H9 (cell line): ENCODE data around the gene THRB. TPM values are rescaled to one million over a fixed set of nuclear protein-coding genes. Genes with fewer than 3 reads are reported as not detected.

ENCODE experiments used
- DNase-seq: peaks from one replicate; pipeline ENCODE4 v3.0.0-alpha.2; 2017
- H2AFZ ChIP-seq: one replicate; pipeline ENCODE4 v1.6.1; 2013; ENCODE audit warnings: mild to moderate bottlenecking, low read length, control low read depth, moderate library complexity
- H2AK5ac ChIP-seq: 2 replicates; pipeline ENCODE4 v1.6.1; 2013; ENCODE audit warnings: low read length, control low read depth, mixed read lengths; ENCODE audit not compliant: insufficient read length
- H2BK120ac ChIP-seq: one replicate; pipeline ENCODE4 v1.6.1; 2013; ENCODE audit warnings: low read depth, mild to moderate bottlenecking, low read length, control low read depth, inconsistent platforms; ENCODE audit not compliant: poor library complexity, severe bottlenecking
- H2BK12ac ChIP-seq: 2 replicates; pipeline ENCODE4 v1.6.1; 2013; ENCODE audit warnings: low read length, control low read depth, mixed read lengths, low read depth; ENCODE audit not compliant: insufficient read length
- H2BK15ac ChIP-seq: 2 replicates; pipeline ENCODE4 v1.6.1; 2013; ENCODE audit warnings: low read depth, low read length, control low read depth
- H2BK20ac ChIP-seq: one replicate; pipeline ENCODE4 v1.6.1; 2013; ENCODE audit warnings: low read depth, mild to moderate bottlenecking, low read length, control low read depth, inconsistent platforms; ENCODE audit not compliant: poor library complexity, severe bottlenecking
- H2BK5ac ChIP-seq: 2 replicates; pipeline ENCODE4 v1.6.1; 2013; ENCODE audit warnings: low read length, control low read depth, mixed read lengths; ENCODE audit not compliant: insufficient read length
- H3K14ac ChIP-seq: 2 replicates; pipeline ENCODE4 v1.6.1; 2013; ENCODE audit warnings: low read length, control low read depth; ENCODE audit not compliant: insufficient read depth
- H3K18ac ChIP-seq: 2 replicates; pipeline ENCODE4 v1.6.1; 2013; ENCODE audit warnings: low read depth, mild to moderate bottlenecking, mixed read lengths, low read length, control low read depth; ENCODE audit not compliant: insufficient read length
- H3K23ac ChIP-seq: 2 replicates; pipeline ENCODE4 v1.6.1; 2013; ENCODE audit warnings: low read length, control low read depth, mixed read lengths, low read depth; ENCODE audit not compliant: insufficient read length
- H3K23me2 ChIP-seq: 2 replicates; pipeline ENCODE4 v1.6.1; 2013; ENCODE audit warnings: low read depth, mild to moderate bottlenecking, mixed read lengths, low read length, control low read depth; ENCODE audit not compliant: insufficient read length, poor library complexity, severe bottlenecking
- H3K27ac ChIP-seq: 2 replicates; pipeline ENCODE4 v1.5.1; 2013; ENCODE audit warnings: low read length, control low read depth, mixed read lengths, low read depth; ENCODE audit not compliant: insufficient read length
- H3K27me3 ChIP-seq: 2 replicates; pipeline ENCODE4 v1.6.1; 2013; ENCODE audit warnings: low read length, control low read depth, inconsistent platforms; ENCODE audit not compliant: insufficient read depth
- H3K4ac ChIP-seq: 2 replicates; pipeline ENCODE4 v1.6.1; 2013; ENCODE audit warnings: low read depth, mild to moderate bottlenecking, control low read depth, inconsistent platforms, low read length, moderate library complexity
- H3K4me1 ChIP-seq: 2 replicates; pipeline ENCODE4 v1.6.1; 2013; ENCODE audit warnings: low read length, control low read depth, inconsistent platforms; ENCODE audit not compliant: insufficient read depth
- H3K4me2 ChIP-seq: 2 replicates; pipeline ENCODE4 v1.6.1; 2013; ENCODE audit warnings: low read length, control low read depth, mixed read lengths; ENCODE audit not compliant: insufficient read length, insufficient read depth
- H3K56ac ChIP-seq: 2 replicates; pipeline ENCODE4 v1.6.1; 2013; ENCODE audit warnings: low read depth, mild to moderate bottlenecking, mixed read lengths, low read length, control low read depth; ENCODE audit not compliant: insufficient read length
- H3K79me1 ChIP-seq: 2 replicates; pipeline ENCODE4 v1.6.1; 2013; ENCODE audit warnings: low read depth, mild to moderate bottlenecking, moderate library complexity, low read length, control low read depth, inconsistent platforms; ENCODE audit not compliant: insufficient read depth, poor library complexity, severe bottlenecking
- H3K79me2 ChIP-seq: 2 replicates; pipeline ENCODE4 v1.6.1; 2013; ENCODE audit warnings: low read length, control low read depth, inconsistent platforms; ENCODE audit not compliant: insufficient read depth
- H3K9ac ChIP-seq: 2 replicates; pipeline ENCODE4 v1.6.1; 2013; ENCODE audit warnings: low read length, control low read depth, mixed read lengths; ENCODE audit not compliant: insufficient read length; ENCODE audit errors: extremely low read depth
- H3K9me3 ChIP-seq: one replicate; pipeline ENCODE4 v1.6.1; 2013; ENCODE audit warnings: low read depth, low read length, inconsistent platforms; ENCODE audit not compliant: control insufficient read depth
- H3T11ph ChIP-seq: one replicate; pipeline ENCODE4 v1.6.1; 2013; ENCODE audit warnings: mild to moderate bottlenecking, low read length, control low read depth, inconsistent platforms
- H4K20me1 ChIP-seq: one replicate; pipeline ENCODE4 v1.6.1; 2013; ENCODE audit not compliant: control insufficient read depth, insufficient read length, insufficient read depth
- H4K5ac ChIP-seq: 2 replicates; pipeline ENCODE4 v1.6.1; 2013; ENCODE audit warnings: low read depth, mild to moderate bottlenecking, mixed read lengths, low read length, control low read depth; ENCODE audit not compliant: insufficient read length
- H4K8ac ChIP-seq: replicated peaks from 2 replicates; pipeline ENCODE4 v1.6.1; 2013; ENCODE audit warnings: low read length, control low read depth, mixed read lengths, low read depth; ENCODE audit not compliant: insufficient read length
- H4K91ac ChIP-seq: 2 replicates; pipeline ENCODE4 v1.6.1; 2013; ENCODE audit warnings: low read depth, mild to moderate bottlenecking, moderate library complexity, mixed read lengths, low read length, control low read depth; ENCODE audit not compliant: insufficient read length
- H3K27ac Mint-ChIP-seq, 3 experiments: 2 replicates in 2 of 3; 3 replicates in 1 of 3; pipeline ENCODE4 v1.8.0; 2020 to 2021; ENCODE audit warnings: mixed read lengths in 3 of 3, mild to moderate bottlenecking in 1 of 3, moderate library complexity in 1 of 3
- H3K27me3 Mint-ChIP-seq: 2 replicates; pipeline ENCODE4 v1.8.0; 2021; ENCODE audit warnings: low read depth, mild to moderate bottlenecking, moderate library complexity, mixed read lengths
- H3K36me3 Mint-ChIP-seq, 3 experiments: 2 replicates in 2 of 3; 3 replicates in 1 of 3; pipeline ENCODE4 v1.8.0; 2020 to 2021; ENCODE audit warnings: low read depth in 3 of 3, mixed read lengths in 3 of 3; ENCODE audit not compliant: insufficient read depth in 1 of 3
- H3K4me1 Mint-ChIP-seq, 2 experiments: 2 replicates each; pipeline ENCODE4 v1.8.0; 2020; ENCODE audit warnings: mixed read lengths in 2 of 2
- H3K4me3 Mint-ChIP-seq, 2 experiments: 2 replicates in 1 of 2; 3 replicates in 1 of 2; pipeline ENCODE4 v1.8.0; 2020 to 2021; ENCODE audit warnings: mild to moderate bottlenecking in 2 of 2, mixed read lengths in 2 of 2, moderate library complexity in 1 of 2
- H3K9me3 Mint-ChIP-seq, 2 experiments: 2 replicates in 1 of 2; 3 replicates in 1 of 2; pipeline ENCODE4 v1.8.0; 2020; ENCODE audit warnings: mild to moderate bottlenecking in 2 of 2, mixed read lengths in 2 of 2, moderate library complexity in 1 of 2
- WGBS: extraction: QIAGEN DNeasy Blood & Tissue Kit; methylation state at CpG from one replicate; pipeline ENCODE4 v1.1.7; 2013; ENCODE audit warnings: missing lambda C conversion rate, low lambda C conversion rate, mixed read lengths; ENCODE audit not compliant: insufficient read length; ENCODE audit errors: extremely low coverage; 5-methylcytosine and 5-hydroxymethylcytosine counted together
- total RNA-seq: library from RNA; stranded (reverse); gene quantifications from 2 replicates; pipeline ENCODE4 v1.2.1, GENCODE V29; 2021
- TF ChIP-seq, protein P1 (sequence below): fragments of 200-600 bp; sonication (generic); conservative IDR thresholded peaks from 3 replicates; pipeline ENCODE4 v1.8.0; 2021; ENCODE audit warnings: antibody characterized with exemption, mild to moderate bottlenecking

The THRB gene
- total RNA-seq, 1 experiment from 2014 or later: 8.6 TPM

DNA sequence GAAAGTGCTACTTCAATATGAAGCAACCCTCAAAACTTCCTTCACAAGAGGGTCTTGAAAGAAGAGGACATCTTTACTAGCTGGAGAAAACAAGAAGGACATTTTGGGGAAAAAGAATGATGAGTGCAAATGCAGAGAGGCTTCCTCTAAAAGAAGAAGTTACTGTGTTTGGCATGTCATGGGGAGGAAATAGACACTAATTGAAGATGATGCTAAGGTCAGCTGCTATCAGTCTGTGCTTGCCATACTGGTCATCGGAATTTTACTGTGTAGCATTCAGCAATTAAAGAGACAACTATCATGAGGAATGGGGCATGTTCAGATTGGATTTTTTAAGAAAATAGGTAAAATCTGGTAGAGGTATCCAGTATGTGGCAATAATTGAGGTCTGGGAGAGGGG is 60.0 kb downstream of the THRB start:
- H3K23ac ChIP-seq: no peak overlapping the region
- H3K9me3 ChIP-seq: no peaks in the 10 kb centered on the region
- no peak overlapping the region for H2BK15ac ChIP-seq
- H3K4me3 Mint-ChIP-seq: no peak overlapping the region
- no peak overlapping the region for H2BK12ac ChIP-seq
- H3K9ac ChIP-seq: no peak overlapping the region
- H3K79me2 ChIP-seq: no peaks in the 10 kb centered on the region
- no peak overlapping the region for H3K4ac ChIP-seq
- no peak overlapping the region for H2AK5ac ChIP-seq
- no peak overlapping the region for H4K8ac ChIP-seq
- peaks cover 4 to 6% of the 10 kb centered on the region in 2 experiments; a peak in 3 of 4 replicates for H3K4me1 Mint-ChIP-seq
- no peaks in the 10 kb centered on the region for H3K27me3 ChIP-seq
- H3K79me1 ChIP-seq: no peaks in the 10 kb centered on the region
- H3K27me3 Mint-ChIP-seq: no peaks in the 10 kb centered on the region
- 0 out of 7 replicates have a peak, but pooled peaks cover 0 to 3% (median 0%) of the 10 kb centered on the region in 3 experiments for H3K36me3 Mint-ChIP-seq
- no peak overlapping the region for H3K18ac ChIP-seq
- no peaks in the 10 kb centered on the region for H4K20me1 ChIP-seq
- no peak overlapping the region for H4K5ac ChIP-seq
- H3K4me1 ChIP-seq: no peaks in the 10 kb centered on the region
- no peak overlapping the region for H3K4me2 ChIP-seq
- H2BK120ac ChIP-seq: no peak overlapping the region
- no peak overlapping the region for H3K56ac ChIP-seq
- H3K23me2 ChIP-seq: peaks cover 3% of the 10 kb centered on the region
- WGBS: no CpG with 5 or more reads among the region's 1 CpG
- H4K91ac ChIP-seq: no peak overlapping the region
- H3K27ac Mint-ChIP-seq: peak overlapping the region in 1 of 3 experiments; percentile 47; a peak in 2 of 7 replicates
- peak overlapping the region; percentile 26 for H2BK5ac ChIP-seq
- H3K27ac ChIP-seq: no peak overlapping the region
- TF ChIP-seq, protein P1, sequence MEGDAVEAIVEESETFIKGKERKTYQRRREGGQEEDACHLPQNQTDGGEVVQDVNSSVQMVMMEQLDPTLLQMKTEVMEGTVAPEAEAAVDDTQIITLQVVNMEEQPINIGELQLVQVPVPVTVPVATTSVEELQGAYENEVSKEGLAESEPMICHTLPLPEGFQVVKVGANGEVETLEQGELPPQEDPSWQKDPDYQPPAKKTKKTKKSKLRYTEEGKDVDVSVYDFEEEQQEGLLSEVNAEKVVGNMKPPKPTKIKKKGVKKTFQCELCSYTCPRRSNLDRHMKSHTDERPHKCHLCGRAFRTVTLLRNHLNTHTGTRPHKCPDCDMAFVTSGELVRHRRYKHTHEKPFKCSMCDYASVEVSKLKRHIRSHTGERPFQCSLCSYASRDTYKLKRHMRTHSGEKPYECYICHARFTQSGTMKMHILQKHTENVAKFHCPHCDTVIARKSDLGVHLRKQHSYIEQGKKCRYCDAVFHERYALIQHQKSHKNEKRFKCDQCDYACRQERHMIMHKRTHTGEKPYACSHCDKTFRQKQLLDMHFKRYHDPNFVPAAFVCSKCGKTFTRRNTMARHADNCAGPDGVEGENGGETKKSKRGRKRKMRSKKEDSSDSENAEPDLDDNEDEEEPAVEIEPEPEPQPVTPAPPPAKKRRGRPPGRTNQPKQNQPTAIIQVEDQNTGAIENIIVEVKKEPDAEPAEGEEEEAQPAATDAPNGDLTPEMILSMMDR: no peak
- no peaks in the 10 kb centered on the region for H3K9me3 Mint-ChIP-seq
- H2AFZ ChIP-seq: no peak overlapping the region
- no peak overlapping the region for H3T11ph ChIP-seq
- no peak overlapping the region for H2BK20ac ChIP-seq
- H3K14ac ChIP-seq: no peak overlapping the region
- DNase-seq: no peak
